Calu3 (cell line): ENCODE data around the gene KCND1. TPM values are rescaled to one million over a fixed set of nuclear protein-coding genes. Genes with fewer than 3 reads are reported as not detected.

Experiments used
- BruUV-seq: library from RNA; stranded (reverse); fragments of 400-500 nt; replicated peaks from 2 replicates; lab custom pipeline; 2021; lab: Mats Ljungman, UMichigan
- CTCF ChIA-PET: fragments of 300-600 bp; sonication (Branson Sonifier 250); formaldehyde crosslinking; loops from one replicate; lab custom pipeline; 2022; ENCODE audit warnings: antibody characterized with exemption; lab: Charles Lee
- DNase-seq: peaks from one replicate; pipeline ENCODE4 v3.0.0; 2022
- H3K27ac Mint-ChIP-seq: one replicate; pipeline ENCODE4 v1.8.0; 2022; ENCODE audit warnings: mixed read lengths; ENCODE audit not compliant: unreplicated experiment
- H3K27me3 Mint-ChIP-seq: one replicate; pipeline ENCODE4 v1.8.0; 2022; ENCODE audit warnings: mixed read lengths; ENCODE audit not compliant: unreplicated experiment
- H3K36me3 Mint-ChIP-seq: one replicate; pipeline ENCODE4 v1.8.0; 2022; ENCODE audit warnings: mild to moderate bottlenecking, moderate library complexity, mixed read lengths; ENCODE audit not compliant: insufficient read depth, unreplicated experiment
- H3K4me1 Mint-ChIP-seq: one replicate; pipeline ENCODE4 v1.8.0; 2022; ENCODE audit warnings: mild to moderate bottlenecking, low read depth, mixed read lengths; ENCODE audit not compliant: unreplicated experiment
- H3K4me3 Mint-ChIP-seq: one replicate; pipeline ENCODE4 v1.8.0; 2022; ENCODE audit warnings: mild to moderate bottlenecking, low read depth, moderate library complexity, mixed read lengths; ENCODE audit not compliant: unreplicated experiment
- H3K9me3 Mint-ChIP-seq: one replicate; pipeline ENCODE4 v1.8.0; 2022; ENCODE audit warnings: low read depth, mixed read lengths; ENCODE audit not compliant: unreplicated experiment
- CTCF ChIP-seq: fragments of 200-600 bp; IDR thresholded peaks from one replicate; pipeline ENCODE4 v1.8.0; 2022; ENCODE audit warnings: antibody characterized with exemption; ENCODE audit not compliant: unreplicated experiment
- intact Hi-C: fragments of 100-400 bp; cut with micrococcal nuclease; formaldehyde crosslinking; loops from one replicate; pipeline ENCODE4 v1.10.0; 2022; ENCODE audit not compliant: unreplicated experiment
- total RNA-seq: library from RNA; stranded (reverse); gene quantifications from 2 replicates; pipeline ENCODE4 v1.2.3, GENCODE V29; 2022

KCND1 gene
- total RNA-seq, 1 experiment from 2014 or later, result 8.4 TPM

- no peak for TF ChIP-seq CTCF
- CTCF ChIA-PET, result no interaction called here
- intact Hi-C loops, result loop anchor here (2.0 to 10.0 kb wide), 3 partner anchors 55 to 121 kb away; partner anchors contain the start of gene HDAC6
- H3K4me1 Mint-ChIP-seq, result peaks cover 17% of the 10 kb centered on the region
- no TSS peak for BruUV-seq
- H3K36me3 Mint-ChIP-seq, result peaks cover 42% of the 10 kb centered on the region
- peak overlapping the region; percentile 97 for H3K4me3 Mint-ChIP-seq
- peak; percentile 22 for DNase-seq
- H3K27me3 Mint-ChIP-seq, result no peaks in the 10 kb centered on the region
- peak overlapping the region; percentile 90 for H3K27ac Mint-ChIP-seq
- H3K9me3 Mint-ChIP-seq, result no peaks in the 10 kb centered on the region
Observed at GRCh38 chrX:48919360-48919841, 52.2 kb downstream of the KCND1 start.

GRCh38 chrX:48918643-48919340 is 52.9 kb downstream of the KCND1 start, which contains the start of gene PIM2:
Gene PIM2 (minus strand): TSS chrX:48919024. CDS start chrX:48918834, 190 bp downstream.
- intact Hi-C loops, result loop anchor here (2.0 to 10.0 kb wide), 3 partner anchors 54 to 122 kb away; partner anchors contain the start of gene HDAC6
- Mint-ChIP-seq H3K4me1 (peaks cover 17% of the 10 kb centered on the region), H3K27ac (peak within 1 kb of the TSS; percentile 90), H3K36me3 (peaks cover 39% of the 10 kb centered on the region), H3K27me3 (no peaks in the 10 kb centered on the region), H3K4me3 (peak within 1 kb of the TSS; percentile 97), H3K9me3 (no peaks in the 10 kb centered on the region)
- peak; percentile 95 for DNase-seq
- no TSS peak for BruUV-seq
- CTCF ChIA-PET, result no interaction called here
- no peak for TF ChIP-seq CTCF

- no peaks in the 10 kb centered on the region for H3K27me3 Mint-ChIP-seq
- CTCF ChIA-PET, result interaction anchor here (0.7 kb wide), 1 partner anchor 275 kb away, joined by 5 read pairs; no protein-coding TSS in a partner anchor
- H3K36me3 Mint-ChIP-seq, result peaks cover 40% of the 10 kb centered on the region
- peak overlapping the region; percentile 90 for H3K27ac Mint-ChIP-seq
- peak overlapping the region; percentile 97 for H3K4me3 Mint-ChIP-seq
- DNase-seq, result no peak
- H3K4me1 Mint-ChIP-seq, result peaks cover 17% of the 10 kb centered on the region
- H3K9me3 Mint-ChIP-seq, result no peaks in the 10 kb centered on the region
- no TSS peak for BruUV-seq
- no peak for TF ChIP-seq CTCF
- intact Hi-C loops, result loop anchor here (2.0 to 10.0 kb wide), 3 partner anchors 53 to 123 kb away; partner anchors contain the start of gene HDAC6
Observed at GRCh38 chrX:48918301-48918642, 53.4 kb downstream of the KCND1 start.

- DNase-seq, result peak; percentile 87
- Mint-ChIP-seq H3K36me3 (peaks cover 45% of the 10 kb centered on the region), H3K4me3 (peak overlapping the region; percentile 97), H3K9me3 (no peaks in the 10 kb centered on the region), H3K4me1 (peaks cover 22% of the 10 kb centered on the region), H3K27me3 (no peaks in the 10 kb centered on the region), H3K27ac (peak overlapping the region; percentile 90)
- peak; percentile 92 for TF ChIP-seq CTCF
- intact Hi-C loops, result loop anchor here (2.0 to 10.0 kb wide), 3 partner anchors 53 to 123 kb away; partner anchors contain the start of gene HDAC6
- CTCF ChIA-PET, result interaction anchor here (0.7 kb wide), 1 partner anchor 276 kb away, joined by 5 read pairs; no protein-coding TSS in a partner anchor
- no TSS peak for BruUV-seq
Observed at GRCh38 chrX:48917139-48918001, 54.3 kb downstream of the KCND1 start.
